Measurements from ENCODE around the gene IPO4. TPM values are rescaled to one million over a fixed set of nuclear protein-coding genes. Genes with fewer than 3 reads are reported as not detected.

IPO4 gene
- total and polyA plus RNA-seq, 2 of the 13 experiments (the other 11 are each of a cell fraction or from before 2014, with no cell fraction given), result 39.0 to 179 TPM

GRCh38 chr14:24130717-24131548 is 57.7 kb downstream of the IPO4 start (continued):
- peak; percentile 77; the same call in 1 of the 2 replicates for TF ChIP-seq ZGPAT (CRISPR knock-in tag; IDR thresholded peaks at IDR 0.05)
- TF ChIP-seq HNF4A (CRISPR knock-in tag; IDR thresholded peaks at IDR 0.05), result peak; percentile 82
- TF ChIP-seq SNAPC4 (CRISPR knock-in tag; IDR thresholded peaks at IDR 0.05), result 0 out of 2 replicates have a peak, but pooled peaks have one; percentile 44
- TF ChIP-seq NCOA2 (CRISPR knock-in tag; IDR thresholded peaks at IDR 0.05), result peak; percentile 64; the same call in 1 of the 2 replicates
- TF ChIP-seq MXI1 (IDR thresholded peaks at IDR 0.05; ENCODE audit: borderline replicate concordance, low read depth, low read length), result peak; percentile 60; the same call in 1 of the 3 replicates
- 0 out of 2 replicates have a peak, but pooled peaks have one; percentile 75 for TF ChIP-seq XBP1 (CRISPR knock-in tag; IDR thresholded peaks at IDR 0.05)
- no peak for TF ChIP-seq KDM5A (IDR thresholded peaks at IDR 0.05; ENCODE audit: borderline replicate concordance, low read length)
- TF ChIP-seq FOXP1 (IDR thresholded peaks at IDR 0.05), result no peak
- peak; percentile 25; the same call in 1 of the 2 replicates for TF ChIP-seq FOXP1 (CRISPR knock-in tag; IDR thresholded peaks at IDR 0.05)
- no peak for TF ChIP-seq RBM22 (optimal IDR thresholded peaks at IDR 0.05; ENCODE audit: low read length)
- peak; percentile 48; the same call in 1 of the 2 replicates for TF ChIP-seq ZNF768 (CRISPR knock-in tag; IDR thresholded peaks at IDR 0.05)
- peak; percentile 54; the same call in 1 of the 2 replicates for TF ChIP-seq GATAD2A (CRISPR knock-in tag; IDR thresholded peaks at IDR 0.05)
- peak; percentile 56; the same call in 1 of the 2 replicates for TF ChIP-seq YEATS4 (CRISPR knock-in tag; IDR thresholded peaks at IDR 0.05; ENCODE audit: borderline replicate concordance)
- peak; percentile 48 for TF ChIP-seq RXRA (CRISPR knock-in tag; IDR thresholded peaks at IDR 0.05)
- peak; percentile 64; the same call in 1 of the 2 replicates for TF ChIP-seq NFKB2 (CRISPR knock-in tag; IDR thresholded peaks at IDR 0.05; ENCODE audit: borderline replicate concordance)
- peak; percentile 54; the same call in 1 of the 2 replicates for TF ChIP-seq ZNF713 (CRISPR knock-in tag; IDR thresholded peaks at IDR 0.05)
- peak; percentile 86; the same call in 1 of the 2 replicates for TF ChIP-seq ZNF414 (CRISPR knock-in tag; IDR thresholded peaks at IDR 0.05)
- peak; percentile 84 for TF ChIP-seq BORCS8-MEF2B (CRISPR knock-in tag; IDR thresholded peaks at IDR 0.05)
- TF ChIP-seq ZNF607 (CRISPR knock-in tag; IDR thresholded peaks at IDR 0.05; ENCODE audit: borderline replicate concordance), result 0 out of 2 replicates have a peak, but pooled peaks have one; percentile 23
- TF ChIP-seq UBTF (CRISPR knock-in tag; IDR thresholded peaks at IDR 0.05), result peak; percentile 17; the same call in 1 of the 2 replicates

Measured in HepG2 (cell line).